HCT116 (cell line): Measurements from ENCODE around the gene TMC4. TPM values are rescaled to one million over a fixed set of nuclear protein-coding genes. Genes with fewer than 3 reads are reported as not detected.
A peak's percentile ranks its signal among the peaks of the same experiment; 100 is the strongest.

Source experiments
- ATAC-seq: fragments of 200-7000 bp; cut with Tn5 transposase; 2 replicates; pipeline ENCODE4 v1.9.1; 2020; ENCODE audit warnings: mild to moderate bottlenecking, moderate library complexity
- BruUV-seq: library from RNA; stranded (reverse); fragments of 400-500 nt; replicated peaks from 2 replicates; lab custom pipeline; 2021; lab: Mats Ljungman, UMichigan
- CTCF ChIA-PET: fragments of 300-600 bp; sonication (Branson Sonifier 250); formaldehyde crosslinking; loops from one replicate; lab custom pipeline; 2021; ENCODE audit warnings: antibody characterized with exemption; lab: Charles Lee
- POLR2A ChIA-PET: fragments of 300-600, 350-600 bp; sonication (Branson Sonifier 250); formaldehyde crosslinking; loops from one replicate; lab custom pipeline; 2021; ENCODE audit warnings: antibody characterized with exemption; lab: Charles Lee
- RAD21 ChIA-PET, 2 experiments: fragments of 300-600 bp; sonication (Branson Sonifier 250); formaldehyde crosslinking; loops; one replicate each; lab custom pipeline; 2023; ENCODE audit warnings: low total read pairs in 2 of 2; ENCODE audit not compliant: uncharacterized antibody in 2 of 2, unreplicated experiment in 2 of 2, low non-redundant PET in 1 of 2; lab: Charles Lee
- DNase-seq: peaks from one replicate; pipeline ENCODE4 v3.0.0-alpha.2; 2010; ENCODE audit warnings: low read depth, low spot score
- H2AFZ ChIP-seq: fragments of 200-600 bp; shearing (Covaris generic), sonication (generic); 2 replicates; pipeline ENCODE4 v1.6.1; 2017; ENCODE audit warnings: low read depth, mixed run types, mixed read lengths, antibody characterized with exemption, low read length; ENCODE audit not compliant: poor library complexity, severe bottlenecking
- H3K27ac ChIP-seq: 2 replicates; pipeline ENCODE4 v1.5.1; 2012; ENCODE audit warnings: low read depth, low read length
- H3K27me3 ChIP-seq: fragments of 200-600 bp; sonication (generic); 2 replicates; pipeline ENCODE4 v1.6.1; 2016; ENCODE audit warnings: mixed run types, low read length, mixed read lengths; ENCODE audit not compliant: insufficient read depth
- H3K36me3 ChIP-seq, 2 experiments: fragments of 200-500 bp in 1 of 2; fragments of 200-600 bp in 1 of 2; sonication (Bioruptor generic) in 1 of 2; sonication (generic) in 1 of 2; 2 replicates each; pipeline versions ENCODE4 v1.5.1 to v1.6.1; 2014 to 2016; ENCODE audit warnings: low read length in 2 of 2, inconsistent platforms in 1 of 2, mixed read lengths in 1 of 2, mixed run types in 1 of 2; ENCODE audit not compliant: insufficient read depth in 2 of 2, control insufficient read depth in 1 of 2
- H3K4me1 ChIP-seq, 2 experiments: fragments of 200-600 bp in 1 of 2; sonication (generic) in 1 of 2; 2 replicates each; pipeline versions ENCODE4 v1.5.1 to v1.6.1; 2012 to 2017; ENCODE audit warnings: low read length in 2 of 2, inconsistent platforms in 1 of 2, mild to moderate bottlenecking in 1 of 2, mixed read lengths in 1 of 2, mixed run types in 1 of 2, moderate library complexity in 1 of 2; ENCODE audit not compliant: insufficient read depth in 2 of 2, control insufficient read depth in 1 of 2
- H3K4me2 ChIP-seq: fragments of 200-600 bp; sonication (generic); 2 replicates; pipeline ENCODE4 v1.6.1; 2017; ENCODE audit warnings: mixed run types, low read length, mixed read lengths
- H3K4me3 ChIP-seq, 2 experiments: fragments of 200-600 bp in 1 of 2; sonication (generic) in 1 of 2; replicated peaks in 1 of 2; 2 replicates each; pipeline ENCODE4 v1.5.1; 2011 to 2016; ENCODE audit warnings: low read length in 2 of 2, control low read depth in 1 of 2, low read depth in 1 of 2, mild to moderate bottlenecking in 1 of 2, mixed read lengths in 1 of 2, mixed run types in 1 of 2
- H3K79me2 ChIP-seq: fragments of 200-600 bp; sonication (generic); 2 replicates; pipeline ENCODE4 v1.6.1; 2017; ENCODE audit warnings: mild to moderate bottlenecking, mixed run types, low read length, moderate library complexity, mixed read lengths; ENCODE audit not compliant: insufficient read depth
- H3K9ac ChIP-seq: fragments of 200-600 bp; sonication (generic); 2 replicates; pipeline ENCODE4 v1.6.1; 2016; ENCODE audit warnings: low read length, mixed read lengths
- H3K9me2 ChIP-seq: fragments of 200-600 bp; sonication (generic), shearing (Covaris generic); 2 replicates; pipeline ENCODE4 v1.6.1; 2017; ENCODE audit warnings: mixed run types, mild to moderate bottlenecking, moderate library complexity; ENCODE audit not compliant: insufficient read depth
- H3K9me3 ChIP-seq, 2 experiments: fragments of 200-500 bp in 1 of 2; fragments of 200-600 bp in 1 of 2; sonication (Bioruptor generic) in 1 of 2; sonication (generic) in 1 of 2; 2 replicates each; pipeline ENCODE4 v1.6.1; 2014 to 2017; ENCODE audit warnings: low read length in 2 of 2, mixed read lengths in 2 of 2, inconsistent platforms in 1 of 2, low read depth in 1 of 2, mild to moderate bottlenecking in 1 of 2, mixed run types in 1 of 2, moderate library complexity in 1 of 2; ENCODE audit not compliant: control insufficient read depth in 1 of 2, insufficient read depth in 1 of 2
- H4K20me1 ChIP-seq: fragments of 200-600 bp; sonication (generic), shearing (Covaris generic); 2 replicates; pipeline ENCODE4 v1.6.1; 2017; ENCODE audit warnings: mixed run types, mild to moderate bottlenecking, moderate library complexity; ENCODE audit not compliant: insufficient read depth
- ATF3 ChIP-seq: IDR thresholded peaks from 2 replicates; pipeline ENCODE4 v1.6.1; 2012
- CBX3 ChIP-seq: IDR thresholded peaks from 2 replicates; pipeline ENCODE4 v1.6.1; 2012; ENCODE audit warnings: low read depth
- EGR1 ChIP-seq: IDR thresholded peaks from 2 replicates; pipeline ENCODE4 v1.6.1; 2012; ENCODE audit warnings: low read depth
- ELF1 ChIP-seq: IDR thresholded peaks from 2 replicates; pipeline ENCODE4 v1.6.1; 2012; ENCODE audit warnings: low read depth, borderline replicate concordance
- JUND ChIP-seq: IDR thresholded peaks from 2 replicates; pipeline ENCODE4 v1.6.1; 2012
- POLR2A ChIP-seq: IDR thresholded peaks from 2 replicates; pipeline ENCODE4 v1.7.0; 2011; ENCODE audit warnings: borderline replicate concordance; ENCODE audit not compliant: insufficient read depth, insufficient read length; ENCODE audit errors: extremely low read depth
- POLR2AphosphoS5 ChIP-seq: IDR thresholded peaks from 2 replicates; pipeline ENCODE4 v1.6.1; 2011; ENCODE audit warnings: mild to moderate bottlenecking, low read depth, low read length, moderate library complexity
- RAD21 ChIP-seq: IDR thresholded peaks from 2 replicates; pipeline ENCODE4 v1.6.1; 2012; ENCODE audit warnings: low read depth, mild to moderate bottlenecking
- SIN3A ChIP-seq: IDR thresholded peaks from 2 replicates; pipeline ENCODE4 v1.6.1; 2012; ENCODE audit warnings: low read depth
- SP1 ChIP-seq: IDR thresholded peaks from 2 replicates; pipeline ENCODE4 v1.6.1; 2012; ENCODE audit warnings: low read depth
- SRF ChIP-seq: IDR thresholded peaks from 2 replicates; pipeline ENCODE4 v1.6.1; 2012; ENCODE audit warnings: low read depth
- TCF7L2 ChIP-seq: IDR thresholded peaks from 2 replicates; pipeline ENCODE4 v1.7.0; 2011; ENCODE audit warnings: borderline replicate concordance, inconsistent platforms; ENCODE audit not compliant: insufficient read depth, insufficient read length; ENCODE audit errors: extremely low read depth
- ZBTB33 ChIP-seq: IDR thresholded peaks from 2 replicates; pipeline ENCODE4 v1.6.1; 2011; ENCODE audit warnings: mild to moderate bottlenecking, low read length, moderate library complexity; ENCODE audit not compliant: insufficient replicate concordance; ENCODE audit errors: extremely low read depth
- ZFX ChIP-seq: fragments of 450-650 bp; IDR thresholded peaks from 2 replicates; pipeline ENCODE4 v1.6.1; 2017
- ZNF274 ChIP-seq: fragments of 200-500 bp; sonication (Bioruptor generic); IDR thresholded peaks from 2 replicates; pipeline ENCODE4 v1.6.1; 2014; ENCODE audit warnings: mild to moderate bottlenecking, low read depth, low read length, inconsistent platforms
- intact Hi-C: fragments of 100-400 bp; cut with micrococcal nuclease; formaldehyde crosslinking; loops from 2 replicates; pipeline ENCODE4 v1.10.0; 2022
- total RNA-seq: library from RNA; stranded (reverse); gene quantifications from one replicate; pipeline ENCODE4 v1.2.1, GENCODE V29; 2021; ENCODE audit not compliant: unreplicated experiment
- TF ChIP-seq, protein P1 (sequence below): IDR thresholded peaks from 2 replicates; pipeline ENCODE4 v1.6.1; 2012; ENCODE audit warnings: low read depth
- TF ChIP-seq, protein P2 (sequence below): IDR thresholded peaks from 2 replicates; pipeline ENCODE4 v1.6.1; 2012
- TF ChIP-seq, protein P3 (sequence below), 3 experiments: fragments of 200-600 bp in 1 of 3; sonication (generic) in 1 of 3; IDR thresholded peaks in 2 of 3; conservative IDR thresholded peaks in 1 of 3; 2 replicates each; pipeline ENCODE4 v1.5.1; 2012 to 2017; ENCODE audit warnings: low read depth in 2 of 3, low read length in 2 of 3, antibody characterized with exemption in 1 of 3, borderline replicate concordance in 1 of 3, control low read depth in 1 of 3, mild to moderate bottlenecking in 1 of 3, mixed read lengths in 1 of 3, mixed run types in 1 of 3, moderate library complexity in 1 of 3; ENCODE audit not compliant: insufficient read depth in 1 of 3

Gene TMC4
- total RNA-seq, 1 experiment from 2014 or later = 60.3 TPM

DNA sequence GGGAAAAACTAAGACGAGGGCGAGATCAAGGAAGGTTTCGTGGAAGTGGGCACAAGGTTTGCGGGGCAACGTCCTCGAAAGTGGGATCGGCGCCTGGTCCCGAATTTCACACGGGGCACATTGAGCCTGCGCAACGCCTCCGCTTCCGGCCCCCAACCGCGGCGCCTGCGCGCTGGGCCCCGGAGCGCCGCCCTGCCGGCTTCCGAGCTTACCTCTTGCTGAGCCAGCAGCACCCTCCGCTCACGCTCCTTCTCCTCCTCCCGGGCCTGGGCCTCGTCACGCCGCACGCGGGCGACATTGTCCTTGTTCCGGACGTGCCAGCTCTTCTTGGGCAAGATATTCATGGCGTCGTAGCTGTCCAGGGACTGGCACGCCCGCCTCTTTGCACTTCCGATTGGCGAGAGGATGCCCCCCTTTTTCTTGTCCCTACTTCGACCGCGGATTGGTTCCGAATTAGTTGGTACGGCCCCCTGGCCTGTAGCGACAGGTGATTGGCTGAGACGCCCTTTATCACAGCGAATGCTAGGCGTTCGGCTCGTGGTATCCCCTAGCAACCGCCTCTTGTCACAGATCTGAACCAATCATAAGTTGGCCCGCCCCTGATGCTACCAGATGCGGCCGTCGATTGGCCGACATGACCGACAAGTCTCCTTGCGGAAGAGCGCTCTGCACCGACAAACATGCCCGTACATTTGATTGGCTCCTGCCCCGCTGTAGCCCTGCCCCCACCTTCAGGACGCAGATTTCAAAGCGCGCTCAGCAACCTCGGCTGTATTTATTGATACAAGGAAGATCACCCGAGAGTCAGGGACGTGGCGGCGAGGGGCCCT lies 13.4 kb downstream of the TMC4 start, which contains the start of gene LENG1:
TSS of gene LENG1 (minus strand) at position 370 of the 830 bp plus-strand sequence. CDS start at position 344, 26 bp downstream.
- ChIA-PET POLR2A (interaction anchor here (0.8 to 1.6 kb wide), 4 partner anchors 9 to 40 kb away, joined by 3 to 13 read pairs (median 6); partner anchors contain the start of genes MBOAT7 and TSEN34), RAD21 (no interaction called here), CTCF (interaction anchor here (0.7 to 1.3 kb wide), 4 partner anchors 9 to 107 kb away, joined by 3 to 6 read pairs (median 4); partner anchors contain the start of genes MBOAT7 and TMC4)
- Histone ChIP-seq H3K9me2 (no peaks in the 10 kb centered on the region), H3K9ac (peak within 1 kb of the TSS; percentile 91), H2AFZ (no peak within 1 kb of the TSS), H3K4me2 (peak within 1 kb of the TSS; percentile 96), H4K20me1 (no peaks in the 10 kb centered on the region), H3K4me3 (peak within 1 kb of the TSS; percentile 82 to 84), H3K27ac (peak within 1 kb of the TSS; percentile 87), H3K79me2 (peaks cover 8% of the 10 kb centered on the region), H3K9me3 (no peaks in the 10 kb centered on the region)
- DNase-seq (peak; percentile 100), ATAC-seq (peak; percentile 85)
- no TSS peak for BruUV-seq
- no peak for TF ChIP-seq ATF3
- TF ChIP-seq, protein P1, sequence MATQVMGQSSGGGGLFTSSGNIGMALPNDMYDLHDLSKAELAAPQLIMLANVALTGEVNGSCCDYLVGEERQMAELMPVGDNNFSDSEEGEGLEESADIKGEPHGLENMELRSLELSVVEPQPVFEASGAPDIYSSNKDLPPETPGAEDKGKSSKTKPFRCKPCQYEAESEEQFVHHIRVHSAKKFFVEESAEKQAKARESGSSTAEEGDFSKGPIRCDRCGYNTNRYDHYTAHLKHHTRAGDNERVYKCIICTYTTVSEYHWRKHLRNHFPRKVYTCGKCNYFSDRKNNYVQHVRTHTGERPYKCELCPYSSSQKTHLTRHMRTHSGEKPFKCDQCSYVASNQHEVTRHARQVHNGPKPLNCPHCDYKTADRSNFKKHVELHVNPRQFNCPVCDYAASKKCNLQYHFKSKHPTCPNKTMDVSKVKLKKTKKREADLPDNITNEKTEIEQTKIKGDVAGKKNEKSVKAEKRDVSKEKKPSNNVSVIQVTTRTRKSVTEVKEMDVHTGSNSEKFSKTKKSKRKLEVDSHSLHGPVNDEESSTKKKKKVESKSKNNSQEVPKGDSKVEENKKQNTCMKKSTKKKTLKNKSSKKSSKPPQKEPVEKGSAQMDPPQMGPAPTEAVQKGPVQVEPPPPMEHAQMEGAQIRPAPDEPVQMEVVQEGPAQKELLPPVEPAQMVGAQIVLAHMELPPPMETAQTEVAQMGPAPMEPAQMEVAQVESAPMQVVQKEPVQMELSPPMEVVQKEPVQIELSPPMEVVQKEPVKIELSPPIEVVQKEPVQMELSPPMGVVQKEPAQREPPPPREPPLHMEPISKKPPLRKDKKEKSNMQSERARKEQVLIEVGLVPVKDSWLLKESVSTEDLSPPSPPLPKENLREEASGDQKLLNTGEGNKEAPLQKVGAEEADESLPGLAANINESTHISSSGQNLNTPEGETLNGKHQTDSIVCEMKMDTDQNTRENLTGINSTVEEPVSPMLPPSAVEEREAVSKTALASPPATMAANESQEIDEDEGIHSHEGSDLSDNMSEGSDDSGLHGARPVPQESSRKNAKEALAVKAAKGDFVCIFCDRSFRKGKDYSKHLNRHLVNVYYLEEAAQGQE = no peak
- TF ChIP-seq POLR2AphosphoS5 = peak; percentile 51
- TF ChIP-seq CBX3 = no peak
- TF ChIP-seq SRF = no peak
- TF ChIP-seq, protein P2, sequence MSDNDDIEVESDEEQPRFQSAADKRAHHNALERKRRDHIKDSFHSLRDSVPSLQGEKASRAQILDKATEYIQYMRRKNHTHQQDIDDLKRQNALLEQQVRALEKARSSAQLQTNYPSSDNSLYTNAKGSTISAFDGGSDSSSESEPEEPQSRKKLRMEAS = peak; percentile 91
- TF ChIP-seq SP1 = peak; percentile 99
- TF ChIP-seq RAD21 = no peak
- TF ChIP-seq ELF1 = peak; percentile 81; the same call in 1 of the 2 replicates
- TF ChIP-seq TCF7L2 = peak; percentile 78
- peak; percentile 99 for TF ChIP-seq EGR1
- no peak for TF ChIP-seq ZNF274
- TF ChIP-seq, protein P3, sequence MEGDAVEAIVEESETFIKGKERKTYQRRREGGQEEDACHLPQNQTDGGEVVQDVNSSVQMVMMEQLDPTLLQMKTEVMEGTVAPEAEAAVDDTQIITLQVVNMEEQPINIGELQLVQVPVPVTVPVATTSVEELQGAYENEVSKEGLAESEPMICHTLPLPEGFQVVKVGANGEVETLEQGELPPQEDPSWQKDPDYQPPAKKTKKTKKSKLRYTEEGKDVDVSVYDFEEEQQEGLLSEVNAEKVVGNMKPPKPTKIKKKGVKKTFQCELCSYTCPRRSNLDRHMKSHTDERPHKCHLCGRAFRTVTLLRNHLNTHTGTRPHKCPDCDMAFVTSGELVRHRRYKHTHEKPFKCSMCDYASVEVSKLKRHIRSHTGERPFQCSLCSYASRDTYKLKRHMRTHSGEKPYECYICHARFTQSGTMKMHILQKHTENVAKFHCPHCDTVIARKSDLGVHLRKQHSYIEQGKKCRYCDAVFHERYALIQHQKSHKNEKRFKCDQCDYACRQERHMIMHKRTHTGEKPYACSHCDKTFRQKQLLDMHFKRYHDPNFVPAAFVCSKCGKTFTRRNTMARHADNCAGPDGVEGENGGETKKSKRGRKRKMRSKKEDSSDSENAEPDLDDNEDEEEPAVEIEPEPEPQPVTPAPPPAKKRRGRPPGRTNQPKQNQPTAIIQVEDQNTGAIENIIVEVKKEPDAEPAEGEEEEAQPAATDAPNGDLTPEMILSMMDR (IDR thresholded peaks at IDR 0.05 in 2 of 3, conservative IDR thresholded peaks at IDR 0.05 in 1 of 3; ENCODE audit: borderline replicate concordance in 1 of 3, insufficient read depth in 1 of 3, low read depth in 2 of 3, low read length in 2 of 3) = 0 out of 6 replicates have a peak, but pooled peaks of 2 of the 3 experiments have one; percentile 11 to 19
- peak; percentile 61 for TF ChIP-seq POLR2A
- peak; percentile 9 for TF ChIP-seq ZBTB33
- TF ChIP-seq SIN3A = peak; percentile 89
- TF ChIP-seq ZFX = no peak
- TF ChIP-seq JUND = no peak
- TF ChIP-seq, all 23 proteins: peak for 10
- intact Hi-C loops = loop anchor here (1.0 kb wide), 1 partner anchor 22 kb away; the partner anchor contains the start of gene CNOT3
- H3K4me1 ChIP-seq = peaks cover 26 to 44% of the 10 kb centered on the region in 2 experiments
- peaks cover 21 to 23% of the 10 kb centered on the region in 2 experiments; a peak in 3 of 4 replicates for H3K36me3 ChIP-seq
- H3K27me3 ChIP-seq = no peaks in the 10 kb centered on the region
